Left renal pelvis (tissue), 4 donors: Measurements from ENCODE around the gene KCNJ13. TPM values are rescaled to one million over a fixed set of nuclear protein-coding genes. Genes with fewer than 3 reads are reported as not detected.
"Not testable (repeated sequence)": the region's sequence is repeated elsewhere in the genome, so short reads cannot be mapped to it uniquely, and the experiment has no call there.

ENCODE experiments used
- DNase-seq, 4 donors: peaks; one replicate each; pipeline ENCODE4 v3.0.0-alpha.2; 2013; ENCODE audit warnings: low read depth in 4 of 4, low spot score in 3 of 4
- polyA plus RNA-seq, 4 donors: library from polyadenylated mRNA; unstranded; fragments of 120-200 nt; gene quantifications; one replicate each; pipeline ENCODE4 v1.2.1, GENCODE V29; 2013; ENCODE audit not compliant: insufficient read length in 4 of 4

KCNJ13 gene
- polyA plus RNA-seq, 4 donors: 0.35 to 2.5 (median 2.3) TPM

- no peak for DNase-seq
Observed at GRCh38 chr2:232770207-232770606, 6.2 kb downstream of the KCNJ13 start.

DNA sequence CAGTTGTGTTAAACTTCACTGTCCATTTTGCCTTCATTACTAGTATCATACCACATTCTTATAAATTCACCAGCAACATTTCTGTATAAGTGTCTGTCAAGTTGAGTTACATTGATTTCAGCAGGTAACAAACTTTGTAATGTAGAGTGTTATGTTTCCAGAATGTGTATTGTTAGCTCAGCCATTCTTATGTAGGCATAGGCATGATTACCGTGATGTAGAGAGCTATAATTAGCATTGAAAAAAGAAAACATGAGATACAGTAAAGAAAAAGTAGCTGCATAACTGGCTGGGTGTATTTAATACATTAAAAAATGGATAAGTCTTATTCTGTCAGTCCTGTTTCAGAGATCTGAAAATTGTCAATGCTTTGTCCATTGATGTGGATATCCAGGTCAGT lies 8.5 kb downstream of the KCNJ13 start:
- DNase-seq: no peak

DNA sequence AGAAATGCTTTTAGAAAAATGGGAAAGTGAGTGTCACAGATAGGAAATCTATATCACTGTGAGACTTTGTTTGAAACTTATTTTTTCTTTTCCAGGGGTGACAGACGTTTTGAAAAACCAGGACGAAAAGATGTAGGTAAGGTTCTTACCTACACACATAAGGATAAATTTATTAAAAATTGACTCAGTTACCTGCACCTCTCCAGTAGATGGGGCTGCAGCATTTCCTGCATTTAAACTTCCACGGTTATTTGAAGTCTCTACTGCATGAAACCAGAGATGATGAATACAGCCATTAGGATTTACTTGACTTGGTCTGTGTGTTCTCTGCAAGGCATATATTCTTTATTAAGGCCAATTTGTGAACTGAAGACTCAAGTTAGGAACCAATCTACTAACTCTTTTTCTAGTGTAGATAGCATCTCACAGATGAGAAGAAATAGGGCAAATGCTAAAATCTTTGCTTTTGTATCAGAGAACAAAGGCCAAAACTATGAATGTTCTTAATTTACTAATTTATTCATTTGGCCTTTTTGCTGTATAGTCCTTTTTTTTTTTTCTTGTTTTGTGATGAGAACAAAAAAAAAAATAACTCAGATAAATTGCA lies 15.0 kb downstream of the KCNJ13 start:
- DNase-seq: peak in 1 of 4 donors; percentile 17

GRCh38 chr2:232757905-232758304 lies 18.5 kb downstream of the KCNJ13 start:
- no peak for DNase-seq

DNA sequence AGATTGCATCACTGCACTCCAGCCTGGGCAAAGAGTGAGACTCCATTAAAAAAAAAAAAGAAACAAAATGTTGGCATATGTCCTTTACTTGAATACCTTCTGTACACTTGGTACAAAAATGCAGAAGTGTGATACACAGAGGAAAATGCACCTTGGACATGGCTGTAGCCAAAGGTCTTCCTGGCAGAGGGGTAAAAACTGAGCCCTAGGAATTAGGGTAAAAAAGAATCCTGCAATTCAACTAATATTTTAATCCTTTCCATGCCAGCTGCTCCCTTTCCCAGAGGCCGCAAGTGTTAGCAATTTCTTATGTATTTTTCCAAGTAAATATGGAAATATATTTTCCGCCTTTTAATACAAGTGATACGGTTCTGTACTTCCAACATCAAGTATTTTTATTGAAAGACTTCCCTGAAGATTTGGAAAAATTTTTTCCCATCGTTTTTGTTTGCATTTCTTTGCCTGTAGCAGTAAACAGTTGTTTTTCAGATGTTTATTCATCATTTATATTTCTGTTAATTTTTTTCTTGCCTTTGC lies 26.2 kb downstream of the KCNJ13 start:
- no peak for DNase-seq

GRCh38 chr2:232749331-232749730 lies 27.0 kb downstream of the KCNJ13 start:
- DNase-seq: no peak

GRCh38 chr2:232748038-232748437 lies 28.3 kb downstream of the KCNJ13 start:
- no peak for DNase-seq

GRCh38 chr2:232744963-232745362 lies 31.4 kb downstream of the KCNJ13 start:
- no peak for DNase-seq

GRCh38 chr2:232741972-232742371 lies 34.4 kb downstream of the KCNJ13 start:
- no peak for DNase-seq

DNA sequence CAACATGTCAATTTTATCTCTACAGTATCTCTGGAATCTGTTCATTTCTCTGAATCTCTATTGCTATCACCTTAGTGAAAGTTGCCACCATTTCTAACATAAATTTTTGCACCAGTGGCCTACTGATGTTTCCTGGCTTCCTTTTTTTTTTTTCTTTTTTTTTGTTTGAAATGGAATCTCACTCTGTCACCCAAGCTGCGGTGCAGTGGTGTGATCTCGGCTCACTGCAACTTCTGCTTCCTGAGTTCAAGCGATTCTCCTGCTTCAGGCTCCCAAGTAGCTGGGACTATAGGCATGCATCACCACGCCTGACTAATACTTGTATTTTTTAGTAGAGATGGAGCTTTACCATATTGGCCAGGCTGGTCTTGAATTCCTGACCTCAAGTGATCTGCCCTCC lies 35.1 kb downstream of the KCNJ13 start:
- DNase-seq: no peak

- DNase-seq: no peak
Observed at GRCh38 chr2:232731470-232731869, 44.9 kb downstream of the KCNJ13 start.

DNA sequence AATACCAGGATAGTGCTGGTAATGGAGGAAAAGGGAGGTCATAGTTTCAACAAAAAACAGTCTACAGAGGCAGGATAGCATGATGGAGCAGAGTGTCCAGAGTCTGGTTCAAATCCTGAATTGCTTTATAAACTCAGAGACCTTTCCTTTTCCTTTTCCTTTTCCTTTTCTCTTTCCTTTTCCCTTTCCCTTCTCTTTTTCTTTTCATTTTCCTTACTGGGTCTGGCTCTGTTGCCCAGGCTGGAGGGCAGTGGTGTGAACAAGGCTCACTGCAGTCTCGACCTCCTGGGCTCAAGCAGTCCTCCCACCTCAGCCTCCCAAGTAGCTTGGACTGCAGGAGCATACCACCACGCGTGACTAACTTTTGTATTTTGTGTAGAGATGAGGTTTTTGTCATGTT lies 47.6 kb downstream of the KCNJ13 start:
- no peak for DNase-seq

GRCh38 chr2:232723027-232723426 lies 53.3 kb downstream of the KCNJ13 start:
- no peak for DNase-seq

DNA sequence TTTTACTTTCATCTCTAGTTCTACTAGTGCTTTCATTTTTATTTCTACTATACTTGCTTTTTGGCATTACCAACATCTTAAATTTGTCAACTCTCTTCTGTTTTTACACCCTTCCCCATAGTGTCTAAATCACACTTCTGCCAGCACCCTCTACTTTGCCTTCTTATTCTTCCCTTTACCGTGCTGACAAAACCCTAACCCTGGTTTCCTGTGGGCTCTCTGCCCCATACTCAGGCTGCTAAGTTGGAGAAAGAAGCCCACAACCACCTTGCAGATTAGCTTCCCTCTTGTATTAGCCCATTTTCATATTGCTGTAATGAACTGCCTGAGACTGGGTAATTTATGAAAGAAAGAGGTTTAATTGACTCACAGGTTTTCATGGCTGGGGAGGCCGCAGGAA lies 54.5 kb downstream of the KCNJ13 start:
- no peak for DNase-seq

DNA sequence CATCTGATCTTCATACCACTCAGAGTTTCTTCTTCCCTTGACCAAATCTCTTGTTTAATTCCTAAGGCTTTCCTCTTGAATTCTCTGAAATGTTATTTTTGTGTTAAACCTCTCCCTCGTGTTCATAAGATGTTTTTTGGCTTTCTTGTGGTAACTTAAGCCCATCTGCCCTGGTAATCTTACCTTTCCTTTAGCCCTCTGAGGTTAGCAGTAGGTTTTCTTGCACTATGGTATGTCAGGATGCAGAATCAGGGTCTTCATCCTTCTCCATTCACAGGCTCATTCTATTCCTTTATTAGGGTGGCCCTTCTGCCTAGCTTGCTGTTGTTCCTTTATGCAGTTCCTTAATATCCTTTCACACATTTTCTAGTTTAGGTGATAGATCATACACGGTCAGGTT lies 55.1 kb downstream of the KCNJ13 start:
- no peak for DNase-seq

- DNase-seq: not testable (repeated sequence)
Observed at GRCh38 chr2:232720056-232720455, 56.3 kb downstream of the KCNJ13 start.

Other genes with a start within 250 kb of the KCNJ13 start
- gene CHRNG, start 236.9 kb downstream of the KCNJ13 start, polyA plus RNA-seq: 1 to 10 TPM in 3 of 4 donors, under 1 TPM in 1; 0.73 to 2.2 (median 1.5) TPM
- gene TIGD1, start 226.0 kb downstream of the KCNJ13 start, polyA plus RNA-seq: 10 to 100 TPM in 3 of 4 donors, 1 to 10 TPM in 1; 9.5 to 15.6 (median 11.9) TPM
- gene EIF4E2, start 225.9 kb downstream of the KCNJ13 start, polyA plus RNA-seq: 100 to 1,000 TPM in 2 of 4 donors, 10 to 100 TPM in 2; 96.4 to 110 (median 102) TPM
- 10 to 100 TPM; 16.4 to 90.4 (median 74.1) TPM for gene EFHD1, start 143.0 kb downstream of the KCNJ13 start, polyA plus RNA-seq
- gene GIGYF2, start 79.2 kb downstream of the KCNJ13 start, polyA plus RNA-seq: 10 to 100 TPM; 51.2 to 69.2 (median 65.8) TPM
- 1 to 10 TPM; 1.2 to 2.4 (median 1.7) TPM for gene SNORC, start 93.7 kb upstream of the KCNJ13 start, polyA plus RNA-seq
- 1 to 10 TPM; 2.3 to 7.2 (median 3.5) TPM for gene NGEF, start 236.7 kb upstream of the KCNJ13 start, polyA plus RNA-seq